Neural cell (in vitro differentiated cells): Measurements from ENCODE around the gene MAN2C1. TPM values are rescaled to one million over a fixed set of nuclear protein-coding genes. Genes with fewer than 3 reads are reported as not detected.

Experiments used
- H2AFZ ChIP-seq: fragments of 200-600, 300-800 bp; sonication (generic), shearing (Covaris generic); 2 replicates; pipeline ENCODE4 v1.6.0; 2014; ENCODE audit warnings: low read depth, mild to moderate bottlenecking, antibody characterized with exemption, low read length, moderate library complexity
- H3F3A ChIP-seq: fragments of 200-600 bp; shearing (Covaris generic); 2 replicates; pipeline ENCODE4 v1.6.1; 2016; ENCODE audit warnings: mild to moderate bottlenecking, moderate library complexity, mixed read lengths, antibody characterized with exemption, low read length; ENCODE audit not compliant: insufficient read depth, poor library complexity, severe bottlenecking
- H3K27ac ChIP-seq: fragments of 200-600, 300-800 bp; sonication (generic), shearing (Covaris generic); 2 replicates; pipeline ENCODE4 v1.5.1; 2014; ENCODE audit warnings: mild to moderate bottlenecking, low read length, moderate library complexity
- H3K27me3 ChIP-seq: fragments of 300-800, 200-600 bp; sonication (generic), shearing (Covaris generic); 2 replicates; pipeline ENCODE4 v1.6.0; 2014; ENCODE audit warnings: mild to moderate bottlenecking, low read depth, low read length, moderate library complexity; ENCODE audit not compliant: insufficient read depth
- H3K36me3 ChIP-seq: fragments of 300-800, 200-600 bp; sonication (generic), shearing (Covaris generic); 2 replicates; pipeline ENCODE4 v1.5.1; 2014; ENCODE audit warnings: mild to moderate bottlenecking, antibody characterized with exemption, low read length, moderate library complexity; ENCODE audit not compliant: insufficient read depth
- H3K4me2 ChIP-seq: fragments of 300-800, 200-600 bp; sonication (generic), shearing (Covaris generic); 2 replicates; pipeline ENCODE4 v1.6.0; 2014; ENCODE audit warnings: mild to moderate bottlenecking, low read length
- H3K4me3 ChIP-seq: fragments of 300-800, 200-600 bp; sonication (generic), shearing (Covaris generic); 2 replicates; pipeline ENCODE4 v1.5.1; 2014; ENCODE audit warnings: mild to moderate bottlenecking, low read length, moderate library complexity
- H3K79me2 ChIP-seq: fragments of 200-600 bp; shearing (Covaris generic); replicated peaks from 2 replicates; pipeline ENCODE4 v1.6.0; 2014; ENCODE audit warnings: mild to moderate bottlenecking, low read length, moderate library complexity; ENCODE audit not compliant: insufficient read depth
- H3K9ac ChIP-seq: fragments of 300-800, 200-600 bp; sonication (generic), shearing (Covaris generic); 2 replicates; pipeline ENCODE4 v1.6.1; 2016; ENCODE audit warnings: mild to moderate bottlenecking, low read length, mixed read lengths
- H3K9me2 ChIP-seq: fragments of 200-600 bp; shearing (Covaris generic); 2 replicates; pipeline ENCODE4 v1.6.1; 2016; ENCODE audit warnings: mild to moderate bottlenecking, low read length, mixed read lengths; ENCODE audit not compliant: insufficient read depth
- H3K9me3 ChIP-seq: fragments of 200-600, 300-800 bp; sonication (generic), shearing (Covaris generic); 2 replicates; pipeline ENCODE4 v1.6.1; 2016; ENCODE audit warnings: mild to moderate bottlenecking, mixed run types, low read length, moderate library complexity, mixed read lengths
- H4K20me1 ChIP-seq: fragments of 200-600 bp; shearing (Covaris generic); 2 replicates; pipeline ENCODE4 v1.6.1; 2016; ENCODE audit warnings: mild to moderate bottlenecking, mixed run types; ENCODE audit not compliant: insufficient read depth
- CTCF ChIP-seq: fragments of 450-650 bp; IDR thresholded peaks from 2 replicates; pipeline ENCODE4 v1.5.1; 2014; ENCODE audit warnings: antibody characterized with exemption, mild to moderate bottlenecking, moderate library complexity; ENCODE audit not compliant: poor library complexity, severe bottlenecking
- EP300 ChIP-seq: fragments of 450-650 bp; conservative IDR thresholded peaks from 2 replicates; pipeline ENCODE4 v1.6.1; 2014; ENCODE audit warnings: antibody characterized with exemption, mild to moderate bottlenecking, moderate library complexity; ENCODE audit not compliant: poor library complexity, severe bottlenecking
- EZH2 ChIP-seq: fragments of 200-600, 300-800 bp; shearing (Covaris generic), sonication (generic); IDR thresholded peaks from 2 replicates; pipeline ENCODE4 v1.6.1; 2014; ENCODE audit warnings: antibody characterized with exemption, low read length, borderline replicate concordance, mild to moderate bottlenecking; ENCODE audit not compliant: insufficient read depth, poor library complexity, severe bottlenecking
- MXI1 ChIP-seq: fragments of 450-650 bp; conservative IDR thresholded peaks from 2 replicates; pipeline ENCODE4 v1.6.1; 2014; ENCODE audit warnings: antibody characterized with exemption, mild to moderate bottlenecking; ENCODE audit not compliant: poor library complexity, severe bottlenecking
- POLR2AphosphoS5 ChIP-seq: IDR thresholded peaks from 2 replicates; pipeline ENCODE4 v1.6.1; 2012
- RAD21 ChIP-seq: fragments of 450-650 bp; conservative IDR thresholded peaks from 2 replicates; pipeline ENCODE4 v1.6.1; 2014; ENCODE audit warnings: antibody characterized with exemption, mild to moderate bottlenecking, moderate library complexity
- SMC3 ChIP-seq: fragments of 450-650 bp; conservative IDR thresholded peaks from 2 replicates; pipeline ENCODE4 v1.6.1; 2014; ENCODE audit warnings: antibody characterized with exemption, mild to moderate bottlenecking, moderate library complexity; ENCODE audit not compliant: poor library complexity
- TAF1 ChIP-seq: IDR thresholded peaks from 2 replicates; pipeline ENCODE4 v1.6.1; 2012; ENCODE audit warnings: low read depth
- polyA plus RNA-seq: library from polyadenylated mRNA; depleted of rRNA; stranded (reverse); fragments of >200 nt; gene quantifications from 2 replicates; pipeline ENCODE4 v1.2.3, GENCODE V29; 2014
- TF ChIP-seq, protein P1 (sequence below): IDR thresholded peaks from 2 replicates; pipeline ENCODE4 v1.6.1; 2012; ENCODE audit warnings: borderline replicate concordance

The MAN2C1 gene
- polyA plus RNA-seq, 1 donor from 2014 or later: 261 TPM

DNA sequence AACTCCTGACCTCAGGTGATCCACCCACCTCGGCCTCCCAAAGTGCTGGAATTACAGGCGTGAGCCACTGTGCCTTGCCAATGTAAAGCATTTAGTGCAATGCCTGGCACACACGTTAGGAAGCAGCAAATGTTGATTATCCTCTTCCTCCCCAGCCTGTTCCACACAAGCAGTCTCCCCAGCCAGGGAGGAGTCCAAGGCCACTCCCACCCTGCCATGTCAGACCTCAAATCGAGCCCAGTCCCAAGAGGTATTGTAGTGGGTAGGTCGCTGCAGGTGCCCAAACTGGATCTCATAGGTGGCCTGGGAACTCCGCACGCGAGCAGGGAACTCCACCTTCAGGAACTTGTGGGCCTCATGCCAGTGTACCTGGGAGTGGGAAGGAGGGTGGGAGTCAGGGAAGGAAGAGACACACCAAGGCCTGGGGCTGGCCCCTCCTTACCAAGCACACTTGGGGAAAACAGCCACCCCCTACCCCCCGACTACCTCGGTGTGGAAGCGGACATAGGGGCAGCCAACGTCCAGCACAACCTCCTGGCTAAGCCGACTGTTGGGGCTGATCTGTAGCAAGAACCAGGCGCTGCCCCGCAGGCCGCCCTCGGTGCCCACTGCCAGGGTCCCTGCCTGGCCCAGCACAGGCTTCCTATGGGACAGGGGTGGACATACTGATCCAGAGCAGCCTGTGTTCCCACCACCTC lies 10.3 kb downstream of the MAN2C1 start:
- Histone ChIP-seq H3K36me3 (no peaks in the 10 kb centered on the region), H3K4me3 (no peak overlapping the region), H3F3A (no peaks in the 10 kb centered on the region), H3K4me2 (no peak overlapping the region), H3K27ac (no peak overlapping the region), H3K79me2 (no peaks in the 10 kb centered on the region), H2AFZ (no peak overlapping the region), H4K20me1 (no peaks in the 10 kb centered on the region), H3K27me3 (no peaks in the 10 kb centered on the region), H3K9me3 (no peaks in the 10 kb centered on the region), H3K9ac (no peak overlapping the region), H3K9me2 (no peaks in the 10 kb centered on the region)
- TF ChIP-seq MXI1 (no peak), RAD21 (no peak), TAF1 (no peak), EP300 (no peak), POLR2AphosphoS5 (no peak), EZH2 (no peak), SMC3 (no peak), CTCF (no peak)
- TF ChIP-seq, protein P1, sequence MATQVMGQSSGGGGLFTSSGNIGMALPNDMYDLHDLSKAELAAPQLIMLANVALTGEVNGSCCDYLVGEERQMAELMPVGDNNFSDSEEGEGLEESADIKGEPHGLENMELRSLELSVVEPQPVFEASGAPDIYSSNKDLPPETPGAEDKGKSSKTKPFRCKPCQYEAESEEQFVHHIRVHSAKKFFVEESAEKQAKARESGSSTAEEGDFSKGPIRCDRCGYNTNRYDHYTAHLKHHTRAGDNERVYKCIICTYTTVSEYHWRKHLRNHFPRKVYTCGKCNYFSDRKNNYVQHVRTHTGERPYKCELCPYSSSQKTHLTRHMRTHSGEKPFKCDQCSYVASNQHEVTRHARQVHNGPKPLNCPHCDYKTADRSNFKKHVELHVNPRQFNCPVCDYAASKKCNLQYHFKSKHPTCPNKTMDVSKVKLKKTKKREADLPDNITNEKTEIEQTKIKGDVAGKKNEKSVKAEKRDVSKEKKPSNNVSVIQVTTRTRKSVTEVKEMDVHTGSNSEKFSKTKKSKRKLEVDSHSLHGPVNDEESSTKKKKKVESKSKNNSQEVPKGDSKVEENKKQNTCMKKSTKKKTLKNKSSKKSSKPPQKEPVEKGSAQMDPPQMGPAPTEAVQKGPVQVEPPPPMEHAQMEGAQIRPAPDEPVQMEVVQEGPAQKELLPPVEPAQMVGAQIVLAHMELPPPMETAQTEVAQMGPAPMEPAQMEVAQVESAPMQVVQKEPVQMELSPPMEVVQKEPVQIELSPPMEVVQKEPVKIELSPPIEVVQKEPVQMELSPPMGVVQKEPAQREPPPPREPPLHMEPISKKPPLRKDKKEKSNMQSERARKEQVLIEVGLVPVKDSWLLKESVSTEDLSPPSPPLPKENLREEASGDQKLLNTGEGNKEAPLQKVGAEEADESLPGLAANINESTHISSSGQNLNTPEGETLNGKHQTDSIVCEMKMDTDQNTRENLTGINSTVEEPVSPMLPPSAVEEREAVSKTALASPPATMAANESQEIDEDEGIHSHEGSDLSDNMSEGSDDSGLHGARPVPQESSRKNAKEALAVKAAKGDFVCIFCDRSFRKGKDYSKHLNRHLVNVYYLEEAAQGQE: no peak

DNA sequence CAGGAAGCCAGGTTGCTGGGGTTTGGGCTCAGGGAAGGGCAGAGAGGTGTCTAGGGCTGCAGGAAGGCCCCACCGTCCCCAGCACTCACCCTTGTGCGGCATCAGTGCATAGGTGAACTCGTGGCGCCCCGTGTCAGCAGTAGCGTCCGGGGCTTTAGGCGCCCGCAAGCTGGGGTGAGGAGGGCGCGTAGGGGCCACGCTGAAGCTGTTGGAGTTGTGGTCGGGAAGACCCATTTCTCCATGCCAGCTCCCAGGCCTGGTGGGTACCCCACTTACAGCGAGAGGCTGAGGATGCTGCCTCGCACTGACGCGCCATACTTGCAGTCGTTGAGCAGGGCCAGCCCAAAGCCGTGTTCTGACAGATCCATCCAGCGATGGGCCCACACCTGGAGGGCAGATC lies 11.9 kb downstream of the MAN2C1 start:
- TF ChIP-seq CTCF: no peak

More for the DNA sequence above, 11.9 kb downstream of the MAN2C1 start:
- Histone ChIP-seq H2AFZ (no peak overlapping the region), H3K4me3 (no peak overlapping the region), H3K9me3 (no peaks in the 10 kb centered on the region), H4K20me1 (no peaks in the 10 kb centered on the region), H3K27me3 (no peaks in the 10 kb centered on the region), H3K9me2 (no peaks in the 10 kb centered on the region), H3K4me2 (no peak overlapping the region), H3F3A (no peaks in the 10 kb centered on the region), H3K27ac (no peak overlapping the region), H3K9ac (no peak overlapping the region), H3K36me3 (no peaks in the 10 kb centered on the region), H3K79me2 (no peaks in the 10 kb centered on the region)
